Rectal smooth muscle tissue (tissue), 1 donor: Measurements from ENCODE around the gene FAM149A.

Source experiments
- H3K27ac ChIP-seq: one replicate; pipeline ENCODE4 v1.7.0; 2013; ENCODE audit warnings: low read depth, low read length, inconsistent platforms
- H3K27me3 ChIP-seq: one replicate; pipeline ENCODE4 v1.7.0; 2013; ENCODE audit warnings: low read length; ENCODE audit not compliant: control insufficient read depth, insufficient read depth
- H3K36me3 ChIP-seq: one replicate; pipeline ENCODE4 v1.7.0; 2013; ENCODE audit warnings: low read length; ENCODE audit not compliant: control insufficient read depth, insufficient read depth
- H3K4me1 ChIP-seq: one replicate; pipeline ENCODE4 v1.7.0; 2013; ENCODE audit warnings: low read length; ENCODE audit not compliant: control insufficient read depth, insufficient read depth
- H3K4me3 ChIP-seq: one replicate; pipeline ENCODE4 v1.7.0; 2013; ENCODE audit warnings: low read length
- H3K9ac ChIP-seq: one replicate; pipeline ENCODE4 v1.7.0; 2013; ENCODE audit warnings: low read length

FAM149A gene

DNA sequence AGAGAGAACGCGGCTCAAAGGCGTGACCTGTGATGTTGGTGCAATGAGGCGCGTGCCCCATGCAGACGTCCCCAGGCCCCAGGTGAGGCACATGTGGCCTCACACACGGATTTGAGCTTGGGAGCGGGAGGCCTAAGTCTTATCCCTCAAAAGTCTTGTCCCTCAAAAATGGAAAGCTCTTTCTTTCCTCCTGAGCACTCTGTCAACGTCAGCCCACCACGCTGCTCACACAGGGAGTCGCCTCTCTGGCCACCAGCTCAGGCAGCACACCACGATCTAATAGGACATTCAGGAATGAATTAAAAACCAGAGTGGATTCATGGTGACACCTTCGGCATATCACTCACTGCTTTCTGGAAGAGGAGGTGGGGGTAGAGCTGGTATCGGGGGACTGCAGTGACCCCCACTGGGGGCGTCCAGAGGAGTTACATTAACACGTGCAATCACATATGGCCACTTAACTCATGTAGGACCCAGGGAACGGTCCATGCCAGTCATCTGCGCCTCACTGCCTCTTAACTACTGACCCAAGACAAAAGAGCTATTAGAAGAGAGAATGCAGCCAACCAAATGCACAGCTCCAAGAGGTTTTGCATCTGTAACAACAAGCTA lies 64.9 kb downstream of the FAM149A start:
- Histone ChIP-seq H3K4me1 (no peaks in the 10 kb centered on the region), H3K9ac (no peak overlapping the region), H3K4me3 (no peak overlapping the region), H3K36me3 (no peaks in the 10 kb centered on the region), H3K27ac (no peak overlapping the region), H3K27me3 (no peaks in the 10 kb centered on the region)

DNA sequence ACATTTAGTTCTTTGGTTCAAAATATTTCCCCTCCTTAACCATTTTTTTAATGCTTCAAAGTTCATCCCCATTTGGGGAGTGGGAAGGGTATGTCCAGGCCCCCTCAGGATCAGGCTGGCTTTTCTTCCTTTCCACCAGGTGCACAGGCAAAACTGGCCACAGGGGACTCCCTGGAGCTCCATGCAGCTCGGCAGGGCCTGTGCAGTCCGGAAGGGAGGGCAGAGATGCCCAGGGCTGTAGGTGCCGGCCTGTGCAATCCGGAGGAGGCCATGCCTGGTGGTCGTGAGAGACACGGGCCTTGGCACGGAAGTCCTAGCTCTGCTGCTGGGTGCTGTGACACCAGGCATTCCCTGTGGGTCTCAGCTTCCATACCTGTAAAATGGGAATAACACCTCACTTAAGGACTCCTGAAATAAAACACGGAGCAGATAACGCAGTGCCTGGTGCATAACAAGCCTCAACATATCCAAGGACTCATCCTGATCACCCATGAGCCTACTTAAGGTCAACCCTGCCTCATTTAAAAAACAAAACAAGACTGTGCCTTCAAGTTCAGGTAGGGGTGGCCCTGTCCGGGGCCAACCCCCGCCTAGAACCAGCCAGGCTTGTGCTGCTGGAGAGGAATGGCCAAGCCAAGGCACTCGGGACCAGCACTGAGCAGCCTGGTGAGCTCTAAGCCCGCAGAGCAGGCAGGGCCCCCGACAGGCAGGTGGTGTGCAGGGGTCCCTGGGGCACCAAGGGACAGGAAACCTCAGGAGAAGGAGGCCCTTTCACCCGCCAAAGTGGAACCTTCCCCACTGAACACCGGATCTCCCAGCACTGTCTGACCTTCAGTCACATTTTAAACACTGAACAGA lies 65.7 kb downstream of the FAM149A start:
- Histone ChIP-seq H3K4me1 (no peaks in the 10 kb centered on the region), H3K4me3 (no peak overlapping the region), H3K36me3 (no peaks in the 10 kb centered on the region), H3K27ac (no peak overlapping the region), H3K9ac (no peak overlapping the region), H3K27me3 (no peaks in the 10 kb centered on the region)

DNA sequence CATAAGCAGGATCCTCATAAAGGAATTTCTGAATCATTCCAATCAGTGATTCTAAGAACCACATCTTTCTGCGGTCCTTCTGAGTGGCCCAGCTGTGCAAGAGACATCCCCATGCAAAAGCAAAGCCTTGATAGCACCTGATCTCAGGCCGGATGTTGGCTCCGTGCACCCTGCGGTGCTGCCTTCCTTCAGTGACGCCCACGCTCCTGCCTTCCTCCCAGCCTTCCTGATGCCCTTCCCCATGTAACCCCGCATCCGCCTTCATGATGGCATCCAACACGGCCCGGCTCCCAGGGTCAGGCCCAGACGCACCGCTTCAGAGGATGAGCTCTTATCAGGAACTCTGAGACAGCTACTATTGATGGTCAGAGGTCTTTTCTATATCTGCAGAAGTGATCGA lies 66.5 kb downstream of the FAM149A start:
- no peaks in the 10 kb centered on the region for H3K27me3 ChIP-seq
- no peaks in the 10 kb centered on the region for H3K4me1 ChIP-seq
- H3K9ac ChIP-seq, result no peak overlapping the region
- H3K4me3 ChIP-seq, result no peak overlapping the region
- no peak overlapping the region for H3K27ac ChIP-seq
- H3K36me3 ChIP-seq, result no peaks in the 10 kb centered on the region

DNA sequence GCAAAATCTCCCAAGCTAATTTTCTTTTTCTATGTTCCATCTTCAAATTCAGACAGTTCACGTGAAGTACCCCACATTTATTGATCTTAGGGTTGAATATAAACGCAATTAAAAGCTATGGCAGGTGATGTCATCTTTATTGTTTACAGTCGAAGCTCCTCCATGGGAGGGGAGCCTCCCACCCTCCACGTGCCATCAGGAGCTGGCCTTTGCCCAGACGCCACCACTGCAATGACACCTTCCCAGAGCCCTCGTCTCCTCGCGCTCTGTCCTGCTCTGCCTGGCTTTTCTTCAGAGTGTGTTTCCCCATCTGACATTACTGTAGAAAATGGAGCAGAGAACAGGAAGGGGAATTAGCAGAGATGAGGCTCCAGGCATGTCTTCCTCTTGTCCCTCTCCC lies 68.0 kb downstream of the FAM149A start:
- Histone ChIP-seq H3K4me3 (no peak overlapping the region), H3K27ac (no peak overlapping the region), H3K9ac (no peak overlapping the region), H3K4me1 (no peaks in the 10 kb centered on the region), H3K36me3 (no peaks in the 10 kb centered on the region), H3K27me3 (no peaks in the 10 kb centered on the region)

DNA sequence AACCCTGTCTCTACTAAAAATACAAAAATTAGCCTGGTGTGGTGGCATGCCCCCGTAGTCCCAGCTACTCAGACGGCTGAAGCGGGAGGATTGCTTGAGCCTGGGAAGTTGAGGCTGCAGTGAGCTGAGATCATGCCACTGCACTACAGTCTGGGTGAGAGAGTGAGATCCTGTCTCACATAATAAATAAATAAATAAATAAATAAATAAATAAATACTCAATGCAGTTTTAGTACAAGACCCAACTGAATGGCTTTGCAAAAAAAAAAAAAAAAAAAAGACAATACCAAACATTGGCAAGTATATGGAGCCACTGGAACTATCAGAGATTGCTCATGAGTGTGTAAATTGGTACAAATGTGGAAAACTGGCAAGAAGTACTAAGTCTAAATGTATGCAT lies 83.6 kb downstream of the FAM149A start:
- H3K4me1 ChIP-seq, result peaks cover 14% of the 10 kb centered on the region
- H3K9ac ChIP-seq, result no peak overlapping the region
- no peak overlapping the region for H3K27ac ChIP-seq
- no peaks in the 10 kb centered on the region for H3K27me3 ChIP-seq
- H3K4me3 ChIP-seq, result no peak overlapping the region
- H3K36me3 ChIP-seq, result no peaks in the 10 kb centered on the region

DNA sequence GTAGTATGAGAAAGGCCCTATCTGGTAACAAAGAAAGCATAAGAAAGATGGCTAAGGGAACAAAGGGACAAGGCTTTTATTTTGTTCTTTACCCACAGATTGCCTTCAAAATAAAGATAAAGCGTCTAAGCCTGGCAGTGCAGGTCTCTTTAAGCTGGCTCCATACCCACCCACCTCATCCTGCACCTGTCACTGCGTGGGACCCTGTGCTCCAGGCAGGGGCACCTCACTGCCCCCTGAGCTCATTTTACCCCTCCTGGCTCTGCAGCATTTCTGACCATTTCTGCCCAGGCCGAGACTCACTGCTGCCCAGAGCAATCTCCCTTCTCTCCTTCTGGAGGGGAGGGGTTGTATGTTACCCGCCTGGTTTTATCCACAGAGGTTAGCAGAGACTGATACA lies 85.2 kb downstream of the FAM149A start:
- Histone ChIP-seq H3K4me3 (peak overlapping the region; percentile 76), H3K9ac (peak overlapping the region; percentile 54), H3K27ac (peak overlapping the region; percentile 97), H3K4me1 (peaks cover 19% of the 10 kb centered on the region), H3K27me3 (no peaks in the 10 kb centered on the region), H3K36me3 (no peaks in the 10 kb centered on the region)

DNA sequence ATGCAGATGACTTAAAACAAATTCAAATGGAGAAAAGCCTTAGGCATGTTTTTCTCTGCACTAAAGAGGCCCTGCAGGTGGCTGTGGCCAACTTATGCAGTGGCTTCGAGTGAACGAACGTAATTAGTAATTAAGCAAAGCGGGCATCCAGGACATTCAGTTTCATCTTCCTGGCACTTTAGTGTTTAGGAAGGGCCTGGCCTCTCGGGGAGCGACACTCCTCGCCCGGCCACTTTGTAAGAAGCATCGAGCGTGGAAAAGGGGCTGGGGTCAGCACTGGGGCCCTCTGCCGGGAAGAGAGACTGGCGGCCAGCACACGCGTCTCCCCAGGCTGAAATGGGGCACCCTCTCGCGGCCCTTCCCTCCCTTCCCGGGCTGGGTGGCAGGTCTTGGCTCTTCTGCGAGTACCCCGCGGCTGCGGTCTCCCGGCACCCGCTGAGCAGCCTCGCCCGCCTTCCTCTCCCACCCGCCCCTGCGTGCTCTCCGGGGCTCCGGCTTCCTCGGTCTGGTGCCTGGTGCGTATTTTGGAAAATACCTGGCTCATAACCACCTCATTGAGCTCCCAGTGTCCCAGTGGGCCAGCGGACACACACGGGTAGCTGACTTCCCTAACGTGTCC lies 86.2 kb downstream of the FAM149A start:
- H3K27ac ChIP-seq, result peak overlapping the region; percentile 97
- H3K4me1 ChIP-seq, result peaks cover 19% of the 10 kb centered on the region
- no peaks in the 10 kb centered on the region for H3K27me3 ChIP-seq
- peak overlapping the region; percentile 76 for H3K4me3 ChIP-seq
- peak overlapping the region; percentile 75 for H3K9ac ChIP-seq
- H3K36me3 ChIP-seq, result no peaks in the 10 kb centered on the region

DNA sequence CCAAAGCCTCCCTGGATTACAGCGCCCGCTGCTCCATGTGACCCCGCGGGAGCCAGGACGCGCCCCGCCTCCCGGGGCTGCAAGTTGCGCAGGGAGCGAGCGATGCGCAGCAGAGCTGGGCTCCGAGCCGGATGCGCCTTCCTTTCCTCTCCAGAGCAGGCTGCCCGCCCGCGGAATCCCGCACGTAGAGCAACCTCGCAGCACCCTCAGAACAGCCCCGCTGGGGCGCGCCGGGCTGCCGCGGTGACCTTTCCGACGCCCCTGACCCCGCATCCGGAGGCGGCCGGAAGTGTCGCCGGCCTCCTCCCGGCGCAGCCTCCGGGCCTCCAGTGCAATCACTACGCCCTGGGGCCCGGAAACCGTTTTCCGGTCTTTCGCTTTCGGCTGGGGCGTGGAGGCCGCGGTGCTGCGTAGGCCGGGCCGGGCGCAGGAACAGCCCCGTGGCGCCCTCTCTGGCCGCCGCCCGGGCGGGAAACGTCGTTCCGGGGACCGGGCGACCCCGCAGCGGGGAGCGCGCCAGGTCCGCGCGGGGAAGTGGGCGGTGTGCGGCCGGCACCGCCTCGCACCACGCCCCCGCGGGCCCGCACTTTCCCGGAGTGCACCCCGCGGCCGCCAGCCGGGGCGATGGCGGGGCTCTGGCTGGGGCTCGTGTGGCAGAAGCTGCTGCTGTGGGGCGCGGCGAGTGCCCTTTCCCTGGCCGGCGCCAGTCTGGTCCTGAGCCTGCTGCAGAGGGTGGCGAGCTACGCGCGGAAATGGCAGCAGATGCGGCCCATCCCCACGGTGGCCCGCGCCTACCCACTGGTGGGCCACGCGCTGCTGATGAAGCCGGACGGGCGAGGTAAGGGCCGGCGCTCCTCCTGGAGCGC lies 86.9 kb downstream of the FAM149A start, which contains the start of gene CYP4V2:
Gene CYP4V2 (plus strand): TSS at position 368 of the 866 bp plus-strand sequence. CDS start 257 bp downstream, at position 625.
- peaks cover 19% of the 10 kb centered on the region for H3K4me1 ChIP-seq
- peak within 1 kb of the TSS; percentile 76 for H3K4me3 ChIP-seq
- peak within 1 kb of the TSS; percentile 89 for H3K9ac ChIP-seq
- peak within 1 kb of the TSS; percentile 97 for H3K27ac ChIP-seq
- no peaks in the 10 kb centered on the region for H3K27me3 ChIP-seq
- H3K36me3 ChIP-seq, result no peaks in the 10 kb centered on the region

DNA sequence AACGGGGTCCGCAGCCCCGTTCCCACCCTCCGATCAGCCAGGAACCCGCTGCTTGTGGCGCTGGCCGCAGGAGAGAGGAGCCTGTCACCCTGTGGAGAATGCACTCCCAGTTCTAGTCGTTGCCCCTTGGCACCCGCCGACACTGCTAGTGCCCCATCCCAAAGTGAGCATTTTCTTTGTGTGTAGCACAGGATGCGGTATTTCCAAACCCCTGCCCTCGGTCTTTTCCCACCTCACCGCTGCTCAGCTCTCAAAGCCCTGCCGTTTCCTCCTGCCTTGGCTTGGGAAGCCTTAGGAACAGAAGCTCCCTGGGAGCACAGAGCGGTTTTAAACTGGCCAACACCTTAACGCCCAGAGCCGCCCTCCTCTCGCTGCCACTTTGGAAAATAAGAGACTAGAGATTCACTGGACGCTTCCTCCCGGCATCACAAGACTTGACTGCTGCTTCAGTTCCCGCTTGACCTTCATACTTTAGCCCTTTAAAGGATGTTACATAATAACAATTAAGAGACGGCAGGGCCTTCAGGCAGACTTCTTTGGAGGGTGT lies 87.6 kb downstream of the FAM149A start:
- H3K9ac ChIP-seq, result peak overlapping the region; percentile 89
- peaks cover 2% of the 10 kb centered on the region for H3K36me3 ChIP-seq
- H3K4me3 ChIP-seq, result peak overlapping the region; percentile 76
- no peaks in the 10 kb centered on the region for H3K27me3 ChIP-seq
- peak overlapping the region; percentile 97 for H3K27ac ChIP-seq
- H3K4me1 ChIP-seq, result peaks cover 19% of the 10 kb centered on the region

DNA sequence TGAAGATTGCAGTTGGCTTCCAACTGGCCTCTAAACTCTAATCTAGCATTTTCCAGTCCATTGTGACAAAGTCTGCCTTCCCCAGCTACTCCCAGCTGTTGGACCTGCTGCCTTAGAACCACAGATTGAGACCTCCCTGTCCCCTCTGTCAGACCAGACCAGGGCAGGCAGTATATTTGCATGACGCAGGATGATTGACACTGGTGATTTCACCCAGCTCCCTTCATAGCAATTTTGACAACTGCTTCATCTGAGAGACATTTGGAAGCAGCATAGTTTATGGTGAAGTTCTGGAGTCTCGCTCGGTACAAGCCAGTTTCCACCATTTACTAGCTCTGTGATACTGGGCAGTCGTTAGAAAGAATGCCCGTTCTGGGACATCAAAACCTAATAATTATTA lies 89.3 kb downstream of the FAM149A start:
- no peak overlapping the region for H3K9ac ChIP-seq
- H3K4me3 ChIP-seq, result no peak overlapping the region
- H3K27ac ChIP-seq, result peak overlapping the region; percentile 97
- H3K27me3 ChIP-seq, result no peaks in the 10 kb centered on the region
- H3K36me3 ChIP-seq, result peaks cover 7% of the 10 kb centered on the region
- peaks cover 19% of the 10 kb centered on the region for H3K4me1 ChIP-seq

DNA sequence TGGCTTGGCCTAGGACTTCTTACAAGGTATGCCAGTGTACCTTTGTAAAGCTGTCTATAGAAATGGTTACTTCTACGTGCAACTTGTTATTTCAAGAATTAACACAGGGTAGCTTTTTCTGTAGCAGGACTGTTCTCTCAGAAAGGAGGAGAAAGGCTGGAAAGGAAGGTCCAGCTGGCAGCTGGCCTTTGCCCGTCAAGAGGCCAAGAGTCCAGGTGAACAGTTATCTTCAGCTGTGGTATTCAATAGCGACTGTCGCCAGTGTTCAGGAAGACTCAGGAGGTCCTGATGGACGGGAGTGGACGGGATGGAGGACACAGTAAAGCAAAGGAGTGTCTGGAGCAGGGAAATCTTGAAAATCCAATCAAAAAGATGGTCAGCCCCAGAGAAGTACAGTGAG lies 91.6 kb downstream of the FAM149A start:
- H3K27me3 ChIP-seq, result no peaks in the 10 kb centered on the region
- H3K9ac ChIP-seq, result no peak overlapping the region
- H3K4me1 ChIP-seq, result peaks cover 11% of the 10 kb centered on the region
- H3K4me3 ChIP-seq, result no peak overlapping the region
- peaks cover 7% of the 10 kb centered on the region for H3K36me3 ChIP-seq
- H3K27ac ChIP-seq, result no peak overlapping the region
